GM12878 (cell line): Measurements from ENCODE around the gene WNT3A.

ENCODE experiments used
- EED ChIP-seq: sonication (generic); IDR thresholded peaks from 2 replicates; pipeline ENCODE4 v1.6.1; 2016; ENCODE audit warnings: antibody characterized with exemption, low read depth
- GABPA ChIP-seq: IDR thresholded peaks from 2 replicates; pipeline ENCODE4 v1.6.1; 2014; ENCODE audit warnings: antibody characterized with exemption, low read depth, mild to moderate bottlenecking, inconsistent platforms
- MLLT1 ChIP-seq: fragments of 450-650 bp; IDR thresholded peaks from 2 replicates; pipeline ENCODE4 v1.6.1; 2016; ENCODE audit warnings: mild to moderate bottlenecking
- NFXL1 ChIP-seq: fragments of 450-650 bp; IDR thresholded peaks from 2 replicates; pipeline ENCODE4 v1.6.1; 2017; ENCODE audit warnings: antibody characterized with exemption, mild to moderate bottlenecking, borderline replicate concordance
- RAD21 ChIP-seq: IDR thresholded peaks from 2 replicates; pipeline ENCODE4 v1.6.1; 2011; ENCODE audit warnings: mild to moderate bottlenecking, low read depth, low read length, moderate library complexity; ENCODE audit not compliant: insufficient read depth
- SMC3 ChIP-seq: IDR thresholded peaks from 2 replicates; pipeline ENCODE4 v1.6.1; 2011; ENCODE audit warnings: low read length, improper control_type of control experiment, borderline replicate concordance
- TAF1 ChIP-seq: IDR thresholded peaks from 2 replicates; pipeline ENCODE4 v1.6.1; 2011; ENCODE audit warnings: mild to moderate bottlenecking, low read depth, low read length, borderline replicate concordance
- ZNF384 ChIP-seq: IDR thresholded peaks from 2 replicates; pipeline ENCODE4 v1.6.1; 2012; ENCODE audit warnings: low read depth, mild to moderate bottlenecking, low read length, improper control_type of control experiment, borderline replicate concordance
- TF ChIP-seq, protein P1 (sequence below): fragments of 450-650 bp; IDR thresholded peaks from 2 replicates; pipeline ENCODE4 v1.6.1; 2018; ENCODE audit warnings: borderline replicate concordance, mild to moderate bottlenecking; ENCODE audit not compliant: partially characterized antibody
- TF ChIP-seq, protein P2 (sequence below): fragments of 450-650 bp; IDR thresholded peaks from 2 replicates; pipeline ENCODE4 v1.6.1; 2016; ENCODE audit warnings: mild to moderate bottlenecking, moderate library complexity, borderline replicate concordance

DNA sequence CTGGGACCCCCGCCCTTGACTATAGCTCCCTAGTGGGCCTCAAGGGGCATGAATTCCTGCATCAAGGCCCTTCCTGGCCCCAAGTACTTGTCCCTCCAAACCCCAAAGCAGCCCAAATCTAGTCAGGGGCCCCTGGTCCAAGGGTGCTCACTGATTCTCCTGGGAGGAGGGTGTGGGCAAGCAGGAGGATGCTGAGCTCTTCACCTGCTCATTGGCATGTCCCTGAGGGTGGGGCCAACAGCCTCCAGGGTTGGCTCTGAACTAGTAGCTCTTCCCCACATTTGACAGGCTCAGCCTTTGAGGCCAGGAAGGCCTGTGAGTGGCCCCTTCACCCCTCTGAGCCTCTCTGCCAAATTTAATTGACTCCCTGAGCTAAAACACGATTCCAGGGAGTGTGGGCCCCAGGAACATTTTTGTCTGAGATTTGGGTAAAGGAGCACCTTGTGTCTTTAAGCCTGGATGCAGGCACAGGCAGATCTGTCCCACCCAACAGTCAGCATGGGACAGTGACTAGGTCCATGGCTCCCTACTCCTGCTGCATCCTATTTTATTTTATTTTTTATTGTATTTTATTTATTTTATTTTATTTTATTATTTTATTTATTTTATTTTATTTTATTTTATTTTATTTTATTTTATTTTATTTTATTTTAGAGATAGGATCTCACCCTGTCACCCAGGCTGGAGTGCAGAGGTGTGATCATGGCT is 48.0 kb upstream of the WNT3A start:
- TF ChIP-seq GABPA: no peak
- TF ChIP-seq, protein P1, sequence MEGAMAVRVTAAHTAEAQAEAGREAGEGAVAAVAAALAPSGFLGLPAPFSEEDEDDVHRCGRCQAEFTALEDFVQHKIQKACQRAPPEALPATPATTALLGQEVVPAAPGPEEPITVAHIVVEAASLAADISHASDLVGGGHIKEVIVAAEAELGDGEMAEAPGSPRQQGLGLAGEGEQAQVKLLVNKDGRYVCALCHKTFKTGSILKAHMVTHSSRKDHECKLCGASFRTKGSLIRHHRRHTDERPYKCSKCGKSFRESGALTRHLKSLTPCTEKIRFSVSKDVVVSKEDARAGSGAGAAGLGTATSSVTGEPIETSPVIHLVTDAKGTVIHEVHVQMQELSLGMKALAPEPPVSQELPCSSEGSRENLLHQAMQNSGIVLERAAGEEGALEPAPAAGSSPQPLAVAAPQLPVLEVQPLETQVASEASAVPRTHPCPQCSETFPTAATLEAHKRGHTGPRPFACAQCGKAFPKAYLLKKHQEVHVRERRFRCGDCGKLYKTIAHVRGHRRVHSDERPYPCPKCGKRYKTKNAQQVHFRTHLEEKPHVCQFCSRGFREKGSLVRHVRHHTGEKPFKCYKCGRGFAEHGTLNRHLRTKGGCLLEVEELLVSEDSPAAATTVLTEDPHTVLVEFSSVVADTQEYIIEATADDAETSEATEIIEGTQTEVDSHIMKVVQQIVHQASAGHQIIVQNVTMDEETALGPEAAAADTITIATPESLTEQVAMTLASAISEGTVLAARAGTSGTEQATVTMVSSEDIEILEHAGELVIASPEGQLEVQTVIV: no peak
- no peak for TF ChIP-seq NFXL1
- TF ChIP-seq EED: no peak
- no peak for TF ChIP-seq RAD21
- no peak for TF ChIP-seq SMC3
- no peak for TF ChIP-seq TAF1
- no peak for TF ChIP-seq ZNF384
- no peak for TF ChIP-seq MLLT1
- TF ChIP-seq, protein P2, sequence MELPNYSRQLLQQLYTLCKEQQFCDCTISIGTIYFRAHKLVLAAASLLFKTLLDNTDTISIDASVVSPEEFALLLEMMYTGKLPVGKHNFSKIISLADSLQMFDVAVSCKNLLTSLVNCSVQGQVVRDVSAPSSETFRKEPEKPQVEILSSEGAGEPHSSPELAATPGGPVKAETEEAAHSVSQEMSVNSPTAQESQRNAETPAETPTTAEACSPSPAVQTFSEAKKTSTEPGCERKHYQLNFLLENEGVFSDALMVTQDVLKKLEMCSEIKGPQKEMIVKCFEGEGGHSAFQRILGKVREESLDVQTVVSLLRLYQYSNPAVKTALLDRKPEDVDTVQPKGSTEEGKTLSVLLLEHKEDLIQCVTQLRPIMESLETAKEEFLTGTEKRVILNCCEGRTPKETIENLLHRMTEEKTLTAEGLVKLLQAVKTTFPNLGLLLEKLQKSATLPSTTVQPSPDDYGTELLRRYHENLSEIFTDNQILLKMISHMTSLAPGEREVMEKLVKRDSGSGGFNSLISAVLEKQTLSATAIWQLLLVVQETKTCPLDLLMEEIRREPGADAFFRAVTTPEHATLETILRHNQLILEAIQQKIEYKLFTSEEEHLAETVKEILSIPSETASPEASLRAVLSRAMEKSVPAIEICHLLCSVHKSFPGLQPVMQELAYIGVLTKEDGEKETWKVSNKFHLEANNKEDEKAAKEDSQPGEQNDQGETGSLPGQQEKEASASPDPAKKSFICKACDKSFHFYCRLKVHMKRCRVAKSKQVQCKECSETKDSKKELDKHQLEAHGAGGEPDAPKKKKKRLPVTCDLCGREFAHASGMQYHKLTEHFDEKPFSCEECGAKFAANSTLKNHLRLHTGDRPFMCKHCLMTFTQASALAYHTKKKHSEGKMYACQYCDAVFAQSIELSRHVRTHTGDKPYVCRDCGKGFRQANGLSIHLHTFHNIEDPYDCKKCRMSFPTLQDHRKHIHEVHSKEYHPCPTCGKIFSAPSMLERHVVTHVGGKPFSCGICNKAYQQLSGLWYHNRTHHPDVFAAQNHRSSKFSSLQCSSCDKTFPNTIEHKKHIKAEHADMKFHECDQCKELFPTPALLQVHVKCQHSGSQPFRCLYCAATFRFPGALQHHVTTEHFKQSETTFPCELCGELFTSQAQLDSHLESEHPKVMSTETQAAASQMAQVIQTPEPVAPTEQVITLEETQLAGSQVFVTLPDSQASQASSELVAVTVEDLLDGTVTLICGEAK: no peak
